ENCODE results near the gene FAM222B. TPM values are rescaled to one million over a fixed set of nuclear protein-coding genes. Genes with fewer than 3 reads are reported as not detected.
A peak's percentile ranks its signal among the peaks of the same experiment; 100 is the strongest.

Gene FAM222B
- total and polyA plus RNA-seq, 9 of the 15 experiments (the other 6 are each of a cell fraction or from before 2014, with no cell fraction given), result 4.0 to 34.6 (median 7.5) TPM

DNA sequence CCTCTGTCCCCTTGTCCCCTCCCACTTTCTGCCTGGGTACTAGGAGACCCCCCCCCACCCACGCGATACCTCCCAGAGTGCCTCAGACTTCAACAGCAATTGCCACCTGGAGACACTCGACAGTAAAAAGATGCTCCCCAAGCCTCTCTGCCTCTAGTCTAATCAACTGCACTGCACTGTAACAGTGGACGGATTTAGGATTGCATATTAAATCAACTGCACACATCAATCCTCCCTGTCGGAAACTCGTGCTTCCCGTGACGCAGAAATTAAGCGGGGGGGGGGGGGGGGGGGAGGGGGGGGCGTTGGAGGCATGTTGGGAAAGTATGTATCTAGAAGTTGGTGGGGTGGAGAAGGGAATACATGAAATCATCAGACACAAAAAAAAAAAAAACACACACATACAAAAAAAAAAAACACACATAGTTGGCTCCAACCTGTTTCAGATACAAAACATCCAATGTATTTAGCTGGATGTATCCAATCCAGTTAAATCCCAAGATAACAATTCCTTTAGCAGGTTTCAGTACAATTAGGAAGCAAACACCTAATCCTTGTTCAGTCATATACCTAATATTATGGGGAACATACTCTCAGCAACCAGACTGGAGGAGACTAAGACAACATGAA is 29.7 kb downstream of the FAM222B start:
- ATAC-seq, result peak; percentile 43
- POLR2A ChIA-PET, result interaction anchor here (0.6 to 1.6 kb wide), 3 partner anchors 13 to 85 kb away, joined by 3 to 6 read pairs (median 5); partner anchors contain the start of gene NEK8
- peak overlapping the region; percentile 63 for H3K4me3 ChIP-seq
- in situ Hi-C loops (cut with MboI), result no loop called here
- no peaks in the 10 kb centered on the region for H3K27me3 ChIP-seq (ENCODE audit: control insufficient read depth in 2 of 2, insufficient read depth in 2 of 2, low read length in 2 of 2)
- H3K36me3 ChIP-seq (ENCODE audit: control insufficient read depth, insufficient read depth, low read length), result peaks cover 10% of the 10 kb centered on the region
- no peaks in the 10 kb centered on the region for H3K9me3 ChIP-seq (replicated peaks; ENCODE audit: control insufficient read depth, insufficient read depth, low read depth, low read length)
- H3K9me1 ChIP-seq (ENCODE audit: control insufficient read depth, insufficient read depth, low read length), result no peaks in the 10 kb centered on the region
- H4K20me1 ChIP-seq (replicated peaks; ENCODE audit: control insufficient read depth, insufficient read depth, low read length), result peaks cover 6% of the 10 kb centered on the region
- H3K4me1 ChIP-seq (replicated peaks in 1 of 2; ENCODE audit: control insufficient read depth in 2 of 2, insufficient read depth in 2 of 2, low read length in 2 of 2), result peaks cover 35 to 45% of the 10 kb centered on the region in 2 experiments
- peak in 1 of 4 experiments; percentile 65 for DNase-seq (ENCODE audit: extremely low read depth in 1 of 4, low spot score in 3 of 4)
- H3K79me2 ChIP-seq (ENCODE audit: control insufficient read depth, insufficient read depth, low read length), result peaks cover 96% of the 10 kb centered on the region
- H3K4me2 ChIP-seq (ENCODE audit: insufficient read depth, low read length), result peak overlapping the region; percentile 98
- 0% methylated on average over 8 of the region's 10 CpGs for WGBS (ENCODE audit: insufficient coverage, low coverage, missing lambda C conversion rate)
- H2AFZ ChIP-seq (ENCODE audit: low read depth, low read length), result peak overlapping the region; percentile 94
- no peak for FAIRE-seq
- CTCF ChIA-PET (ENCODE audit: low intra/inter-chr PET ratio), result no interaction called here
- H3K9ac ChIP-seq (ENCODE audit: insufficient read depth in 1 of 2, low read depth in 2 of 2, low read length in 2 of 2), result peak overlapping the region; percentile 67 to 90
- H3K27ac ChIP-seq (ENCODE audit: extremely low read depth, low read depth, low read length), result peak overlapping the region; percentile 91
- intact Hi-C loops (cut with micrococcal nuclease), result loop anchor here (5.0 kb wide), 1 partner anchor 86 kb away; the partner anchor contains the start of genes NEK8 and TLCD1
- no TSS peak for BruUV-seq (replicated peaks)
- TF ChIP-seq, protein P1, sequence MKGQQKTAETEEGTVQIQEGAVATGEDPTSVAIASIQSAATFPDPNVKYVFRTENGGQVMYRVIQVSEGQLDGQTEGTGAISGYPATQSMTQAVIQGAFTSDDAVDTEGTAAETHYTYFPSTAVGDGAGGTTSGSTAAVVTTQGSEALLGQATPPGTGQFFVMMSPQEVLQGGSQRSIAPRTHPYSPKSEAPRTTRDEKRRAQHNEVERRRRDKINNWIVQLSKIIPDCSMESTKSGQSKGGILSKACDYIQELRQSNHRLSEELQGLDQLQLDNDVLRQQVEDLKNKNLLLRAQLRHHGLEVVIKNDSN (CRISPR knock-in tag; IDR thresholded peaks at IDR 0.05), result peak; percentile 14; the same call in 1 of the 2 replicates
- TF ChIP-seq MEIS2 (IDR thresholded peaks at IDR 0.05; ENCODE audit: partially characterized antibody), result peak; percentile 82
- no peak for TF ChIP-seq RBM25 (IDR thresholded peaks at IDR 0.05; ENCODE audit: low read depth, low read length, severe bottlenecking)
- TF ChIP-seq, protein P2, sequence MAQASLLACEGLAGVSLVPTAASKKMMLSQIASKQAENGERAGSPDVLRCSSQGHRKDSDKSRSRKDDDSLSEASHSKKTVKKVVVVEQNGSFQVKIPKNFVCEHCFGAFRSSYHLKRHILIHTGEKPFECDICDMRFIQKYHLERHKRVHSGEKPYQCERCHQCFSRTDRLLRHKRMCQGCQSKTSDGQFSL (CRISPR knock-in tag; IDR thresholded peaks at IDR 0.05), result peak; percentile 58
- TF ChIP-seq, protein P2 (tag; IDR thresholded peaks at IDR 0.05), result peak in 1 of 2 experiments; percentile 99; a peak in 2 of 4 replicates
- no peak for TF ChIP-seq RUNX1 (IDR thresholded peaks at IDR 0.05; ENCODE audit: low read depth)
- TF ChIP-seq, protein P3, sequence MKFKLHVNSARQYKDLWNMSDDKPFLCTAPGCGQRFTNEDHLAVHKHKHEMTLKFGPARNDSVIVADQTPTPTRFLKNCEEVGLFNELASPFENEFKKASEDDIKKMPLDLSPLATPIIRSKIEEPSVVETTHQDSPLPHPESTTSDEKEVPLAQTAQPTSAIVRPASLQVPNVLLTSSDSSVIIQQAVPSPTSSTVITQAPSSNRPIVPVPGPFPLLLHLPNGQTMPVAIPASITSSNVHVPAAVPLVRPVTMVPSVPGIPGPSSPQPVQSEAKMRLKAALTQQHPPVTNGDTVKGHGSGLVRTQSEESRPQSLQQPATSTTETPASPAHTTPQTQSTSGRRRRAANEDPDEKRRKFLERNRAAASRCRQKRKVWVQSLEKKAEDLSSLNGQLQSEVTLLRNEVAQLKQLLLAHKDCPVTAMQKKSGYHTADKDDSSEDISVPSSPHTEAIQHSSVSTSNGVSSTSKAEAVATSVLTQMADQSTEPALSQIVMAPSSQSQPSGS (CRISPR knock-in tag; IDR thresholded peaks at IDR 0.05), result no peak
- TF ChIP-seq, protein P4, sequence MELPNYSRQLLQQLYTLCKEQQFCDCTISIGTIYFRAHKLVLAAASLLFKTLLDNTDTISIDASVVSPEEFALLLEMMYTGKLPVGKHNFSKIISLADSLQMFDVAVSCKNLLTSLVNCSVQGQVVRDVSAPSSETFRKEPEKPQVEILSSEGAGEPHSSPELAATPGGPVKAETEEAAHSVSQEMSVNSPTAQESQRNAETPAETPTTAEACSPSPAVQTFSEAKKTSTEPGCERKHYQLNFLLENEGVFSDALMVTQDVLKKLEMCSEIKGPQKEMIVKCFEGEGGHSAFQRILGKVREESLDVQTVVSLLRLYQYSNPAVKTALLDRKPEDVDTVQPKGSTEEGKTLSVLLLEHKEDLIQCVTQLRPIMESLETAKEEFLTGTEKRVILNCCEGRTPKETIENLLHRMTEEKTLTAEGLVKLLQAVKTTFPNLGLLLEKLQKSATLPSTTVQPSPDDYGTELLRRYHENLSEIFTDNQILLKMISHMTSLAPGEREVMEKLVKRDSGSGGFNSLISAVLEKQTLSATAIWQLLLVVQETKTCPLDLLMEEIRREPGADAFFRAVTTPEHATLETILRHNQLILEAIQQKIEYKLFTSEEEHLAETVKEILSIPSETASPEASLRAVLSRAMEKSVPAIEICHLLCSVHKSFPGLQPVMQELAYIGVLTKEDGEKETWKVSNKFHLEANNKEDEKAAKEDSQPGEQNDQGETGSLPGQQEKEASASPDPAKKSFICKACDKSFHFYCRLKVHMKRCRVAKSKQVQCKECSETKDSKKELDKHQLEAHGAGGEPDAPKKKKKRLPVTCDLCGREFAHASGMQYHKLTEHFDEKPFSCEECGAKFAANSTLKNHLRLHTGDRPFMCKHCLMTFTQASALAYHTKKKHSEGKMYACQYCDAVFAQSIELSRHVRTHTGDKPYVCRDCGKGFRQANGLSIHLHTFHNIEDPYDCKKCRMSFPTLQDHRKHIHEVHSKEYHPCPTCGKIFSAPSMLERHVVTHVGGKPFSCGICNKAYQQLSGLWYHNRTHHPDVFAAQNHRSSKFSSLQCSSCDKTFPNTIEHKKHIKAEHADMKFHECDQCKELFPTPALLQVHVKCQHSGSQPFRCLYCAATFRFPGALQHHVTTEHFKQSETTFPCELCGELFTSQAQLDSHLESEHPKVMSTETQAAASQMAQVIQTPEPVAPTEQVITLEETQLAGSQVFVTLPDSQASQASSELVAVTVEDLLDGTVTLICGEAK (IDR thresholded peaks at IDR 0.05), result 0 out of 2 replicates have a peak, but pooled peaks have one; percentile 11
- TF ChIP-seq, protein P4 (CRISPR knock-in tag; IDR thresholded peaks at IDR 0.05), result no peak

All from K562 (cell line).